Uterus (tissue), 4 donors: ENCODE results near the gene AGBL4. TPM values are rescaled to one million over a fixed set of nuclear protein-coding genes. Genes with fewer than 3 reads are reported as not detected.

Experiments
- DNase-seq, 2 donors: peaks; one replicate each; pipeline ENCODE4 v3.0.0-alpha.2; 2019 to 2020
- H3K27ac ChIP-seq, 2 donors: fragments of 200-600 bp; sonication (generic); 1 replicate in 1 of 2; 2 replicates in 1 of 2; pipeline ENCODE4 v1.5.1; 2016 to 2018
- H3K27me3 ChIP-seq, 2 donors: fragments of 200-600 bp; sonication (generic); one replicate each; pipeline ENCODE4 v1.5.1; 2018 to 2019; ENCODE audit warnings: control low read depth in 1 of 2
- H3K36me3 ChIP-seq, 2 donors: fragments of 200-600 bp; sonication (generic); one replicate each; pipeline ENCODE4 v1.5.1; 2019; ENCODE audit warnings: control low read depth in 1 of 2
- H3K4me1 ChIP-seq, 2 donors: fragments of 200-600 bp; sonication (generic); one replicate each; pipeline ENCODE4 v1.5.1; 2018 to 2019; ENCODE audit warnings: control low read depth in 1 of 2
- H3K4me3 ChIP-seq, 2 donors: fragments of 200-600 bp; sonication (generic); 1 replicate in 1 of 2; 2 replicates in 1 of 2; pipeline ENCODE4 v1.5.1; 2018 to 2019; ENCODE audit warnings: mild to moderate bottlenecking in 1 of 2
- H3K9me3 ChIP-seq, 2 donors: fragments of 200-600 bp; sonication (generic); one replicate each; pipeline ENCODE4 v1.5.1; 2019; ENCODE audit warnings: control low read depth in 1 of 2
- POLR2A ChIP-seq, 2 donors: fragments of 450-650 bp; IDR thresholded peaks; one replicate each; pipeline ENCODE4 v1.6.1; 2016; ENCODE audit warnings: antibody characterized with exemption in 2 of 2, mild to moderate bottlenecking in 1 of 2, moderate library complexity in 1 of 2
- intact Hi-C: fragments of 100-400 bp; cut with DNase I; formaldehyde crosslinking; loops from one replicate; pipeline ENCODE4 v1.15.1; 2023; ENCODE audit warnings: low total_unique reads
- total RNA-seq, 4 donors: library from RNA; depleted of rRNA in 3 of 4; stranded (reverse); fragments of >200 nt in 3 of 4; gene quantifications; one replicate each; pipeline versions ENCODE4 v1.1.0 to v1.2.4, GENCODE V29; 2014 to 2023
- TF ChIP-seq, protein P1 (sequence below), 4 experiments: fragments of 200-600 bp in 2 of 4; fragments of 450-650 bp in 2 of 4; sonication (generic) in 2 of 4; IDR thresholded peaks; one replicate each; pipeline ENCODE4 v1.5.1; 2016 to 2019; ENCODE audit warnings: antibody characterized with exemption in 4 of 4, mild to moderate bottlenecking in 2 of 4, moderate library complexity in 1 of 4
- donor health status: DM: yes; HTN: yes; CAD: no.

Gene AGBL4
- total RNA-seq, 4 donors from 2014 or later = 0.85 to 1.9 TPM; not detected in 2

DNA sequence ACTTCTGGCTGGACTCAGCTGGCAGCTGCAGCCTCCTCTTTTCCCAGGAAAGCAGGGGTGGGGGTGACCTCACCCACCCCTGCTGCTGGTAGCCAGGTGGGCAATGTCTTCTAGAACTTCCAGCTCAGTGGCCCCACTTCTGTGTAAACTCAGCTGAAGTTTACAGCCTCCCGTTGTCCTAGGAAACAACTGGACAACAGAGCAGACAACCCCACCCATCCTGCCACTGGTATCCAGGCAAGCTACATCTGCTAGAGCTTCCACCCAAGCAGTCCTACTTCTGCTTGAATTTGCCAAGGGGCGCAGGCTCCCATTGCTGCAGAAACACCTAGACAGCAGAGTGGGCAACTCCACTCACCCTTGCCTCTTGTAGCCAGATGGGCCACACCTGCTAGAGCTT lies 937.4 kb downstream of the AGBL4 start:
- no peak for TF ChIP-seq POLR2A (IDR thresholded peaks at IDR 0.05)
- TF ChIP-seq, protein P1, sequence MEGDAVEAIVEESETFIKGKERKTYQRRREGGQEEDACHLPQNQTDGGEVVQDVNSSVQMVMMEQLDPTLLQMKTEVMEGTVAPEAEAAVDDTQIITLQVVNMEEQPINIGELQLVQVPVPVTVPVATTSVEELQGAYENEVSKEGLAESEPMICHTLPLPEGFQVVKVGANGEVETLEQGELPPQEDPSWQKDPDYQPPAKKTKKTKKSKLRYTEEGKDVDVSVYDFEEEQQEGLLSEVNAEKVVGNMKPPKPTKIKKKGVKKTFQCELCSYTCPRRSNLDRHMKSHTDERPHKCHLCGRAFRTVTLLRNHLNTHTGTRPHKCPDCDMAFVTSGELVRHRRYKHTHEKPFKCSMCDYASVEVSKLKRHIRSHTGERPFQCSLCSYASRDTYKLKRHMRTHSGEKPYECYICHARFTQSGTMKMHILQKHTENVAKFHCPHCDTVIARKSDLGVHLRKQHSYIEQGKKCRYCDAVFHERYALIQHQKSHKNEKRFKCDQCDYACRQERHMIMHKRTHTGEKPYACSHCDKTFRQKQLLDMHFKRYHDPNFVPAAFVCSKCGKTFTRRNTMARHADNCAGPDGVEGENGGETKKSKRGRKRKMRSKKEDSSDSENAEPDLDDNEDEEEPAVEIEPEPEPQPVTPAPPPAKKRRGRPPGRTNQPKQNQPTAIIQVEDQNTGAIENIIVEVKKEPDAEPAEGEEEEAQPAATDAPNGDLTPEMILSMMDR (IDR thresholded peaks at IDR 0.05) = no peak
- no peaks in the 10 kb centered on the region for H3K27me3 ChIP-seq
- H3K4me3 ChIP-seq = no peak overlapping the region
- no peaks in the 10 kb centered on the region for H3K4me1 ChIP-seq
- H3K27ac ChIP-seq = no peak overlapping the region
- H3K36me3 ChIP-seq = no peaks in the 10 kb centered on the region
- DNase-seq = no peak
- intact Hi-C loops = no loop called here
- no peaks in the 10 kb centered on the region for H3K9me3 ChIP-seq

GRCh38 chr1:49085079-49085478 lies 938.7 kb downstream of the AGBL4 start:
- H3K36me3 ChIP-seq = no peaks in the 10 kb centered on the region
- TF ChIP-seq, protein P1 (IDR thresholded peaks at IDR 0.05) = no peak
- TF ChIP-seq POLR2A (IDR thresholded peaks at IDR 0.05) = no peak
- H3K9me3 ChIP-seq = no peaks in the 10 kb centered on the region
- no peak for DNase-seq
- H3K4me3 ChIP-seq = no peak overlapping the region
- no peaks in the 10 kb centered on the region for H3K27me3 ChIP-seq
- intact Hi-C loops = no loop called here
- no peak overlapping the region for H3K27ac ChIP-seq
- no peaks in the 10 kb centered on the region for H3K4me1 ChIP-seq

- TF ChIP-seq POLR2A (IDR thresholded peaks at IDR 0.05) = no peak
- TF ChIP-seq, protein P1 (IDR thresholded peaks at IDR 0.05) = no peak
- intact Hi-C loops = no loop called here
- H3K27ac ChIP-seq = no peak overlapping the region
- H3K4me3 ChIP-seq = no peak overlapping the region
- no peaks in the 10 kb centered on the region for H3K36me3 ChIP-seq
- no peaks in the 10 kb centered on the region for H3K4me1 ChIP-seq
- no peaks in the 10 kb centered on the region for H3K9me3 ChIP-seq
- H3K27me3 ChIP-seq = no peaks in the 10 kb centered on the region
- no peak for DNase-seq
Measured at GRCh38 chr1:49060766-49061165, 963.0 kb downstream of the AGBL4 start.

DNA sequence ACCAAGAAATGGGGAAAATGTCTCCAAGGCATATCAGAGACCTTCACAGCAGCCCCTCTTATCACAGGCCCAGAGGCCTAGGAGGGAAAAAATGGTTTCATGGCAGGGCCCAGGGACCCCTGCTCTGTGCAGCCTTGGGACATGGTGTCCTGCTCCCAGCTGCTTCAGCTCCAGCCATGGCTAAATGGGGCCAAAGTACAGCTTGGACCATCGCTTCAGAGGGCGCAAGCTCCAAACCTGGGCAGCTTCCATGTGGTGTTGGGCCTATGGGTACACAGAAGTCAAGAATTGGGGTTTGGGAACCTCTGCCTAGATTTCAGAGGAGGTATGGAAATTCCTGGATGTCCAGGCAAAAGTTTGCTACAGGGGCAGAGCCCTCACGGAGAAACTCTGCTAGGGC lies 964.7 kb downstream of the AGBL4 start:
- H3K4me1 ChIP-seq = no peaks in the 10 kb centered on the region
- no peak for DNase-seq
- H3K27ac ChIP-seq = no peak overlapping the region
- H3K36me3 ChIP-seq = no peaks in the 10 kb centered on the region
- H3K27me3 ChIP-seq = no peaks in the 10 kb centered on the region
- no peak for TF ChIP-seq POLR2A (IDR thresholded peaks at IDR 0.05)
- TF ChIP-seq, protein P1 (IDR thresholded peaks at IDR 0.05) = no peak
- H3K9me3 ChIP-seq = no peaks in the 10 kb centered on the region
- intact Hi-C loops = no loop called here
- no peak overlapping the region for H3K4me3 ChIP-seq

GRCh38 chr1:49052102-49052501 lies 971.7 kb downstream of the AGBL4 start:
- TF ChIP-seq, protein P1 (IDR thresholded peaks at IDR 0.05) = no peak
- TF ChIP-seq POLR2A (IDR thresholded peaks at IDR 0.05) = no peak
- Histone ChIP-seq H3K27me3 (no peaks in the 10 kb centered on the region), H3K9me3 (no peaks in the 10 kb centered on the region), H3K4me1 (no peaks in the 10 kb centered on the region), H3K4me3 (no peak overlapping the region), H3K27ac (no peak overlapping the region), H3K36me3 (no peaks in the 10 kb centered on the region)
- DNase-seq = no peak
- intact Hi-C loops = no loop called here
